Thoracic aorta (tissue), 2 donors: Measurements from ENCODE around the gene ASPN. TPM values are rescaled to one million over a fixed set of nuclear protein-coding genes. Genes with fewer than 3 reads are reported as not detected.
"Not testable (repeated sequence)": the region's sequence is repeated elsewhere in the genome, so short reads cannot be mapped to it uniquely, and the experiment has no call there.

ENCODE experiments used
- ATAC-seq: fragments of 150-250 bp; one replicate; pipeline ENCODE4 v1.8.0; 2017; ENCODE audit warnings: low read depth; ENCODE audit not compliant: insufficient number of reproducible peaks, low FRiP score
- DNase-seq: peaks from one replicate; pipeline ENCODE4 v3.0.0-alpha.2; 2020; ENCODE audit warnings: low spot score
- H3K27ac ChIP-seq, 2 donors: fragments of 200-600 bp; sonication (generic); 1 replicate in 1 of 2; 2 replicates in 1 of 2; pipeline ENCODE4 v1.5.1; 2016; ENCODE audit warnings: mild to moderate bottlenecking in 2 of 2, moderate library complexity in 2 of 2
- H3K27me3 ChIP-seq: fragments of 200-600 bp; sonication (generic); replicated peaks from 2 replicates; pipeline ENCODE4 v1.6.0; 2016; ENCODE audit warnings: mild to moderate bottlenecking; ENCODE audit not compliant: insufficient read depth
- H3K36me3 ChIP-seq: fragments of 200-600 bp; sonication (generic); one replicate; pipeline ENCODE4 v1.5.1; 2016
- H3K4me1 ChIP-seq, 2 donors: fragments of 200-600 bp; sonication (generic); 1 replicate in 1 of 2; 2 replicates in 1 of 2; pipeline versions ENCODE4 v1.5.1 to v1.6.0; 2016; ENCODE audit warnings: low read depth in 2 of 2, mild to moderate bottlenecking in 1 of 2; ENCODE audit not compliant: control insufficient read depth in 1 of 2
- H3K4me3 ChIP-seq: fragments of 200-600 bp; sonication (generic); 2 replicates; pipeline ENCODE4 v1.5.1; 2016; ENCODE audit warnings: mild to moderate bottlenecking
- H3K9me3 ChIP-seq: fragments of 200-600 bp; sonication (generic); 2 replicates; pipeline ENCODE4 v1.5.1; 2016
- CTCF ChIP-seq: fragments of 200-600 bp; sonication (generic); IDR thresholded peaks from one replicate; pipeline ENCODE4 v1.5.1; 2019; ENCODE audit warnings: antibody characterized with exemption
- total RNA-seq, 2 donors: library from RNA; depleted of rRNA; stranded (reverse); fragments of >200 nt; gene quantifications; one replicate each; pipeline versions ENCODE4 v1.1.0 to v1.2.3, GENCODE V29; 2016

ASPN gene
- total RNA-seq, 2 donors from 2014 or later: 110 to 122 TPM

GRCh38 chr9:92425474-92425873 lies 56.8 kb downstream of the ASPN start:
- Histone ChIP-seq H3K27me3 (no peaks in the 10 kb centered on the region), H3K4me1 (peaks cover 7 to 45% of the 10 kb centered on the region in 2 donors), H3K9me3 (no peaks in the 10 kb centered on the region), H3K36me3 (no peaks in the 10 kb centered on the region), H3K27ac (peak overlapping the region; percentile 37 to 65), H3K4me3 (no peak overlapping the region)
- DNase-seq (no peak), ATAC-seq (no peak)
- no peak for TF ChIP-seq CTCF

- Histone ChIP-seq H3K36me3 (no peaks in the 10 kb centered on the region), H3K4me1 (peaks cover 7 to 46% of the 10 kb centered on the region in 2 donors), H3K27ac (peak within 1 kb of the TSS; percentile 37 to 65), H3K27me3 (no peaks in the 10 kb centered on the region), H3K9me3 (no peaks in the 10 kb centered on the region), H3K4me3 (peak within 1 kb of the TSS; percentile 71)
- no peak for TF ChIP-seq CTCF
- no peak for ATAC-seq
- DNase-seq: no peak
Observed at GRCh38 chr9:92424340-92424739, 58.0 kb downstream of the ASPN start, which contains the start of gene OMD. Gene OMD, minus strand, starts transcription at chr9:92424471. Its CDS starts 6,913 bp downstream, at chr9:92417558.

GRCh38 chr9:92423612-92424011 lies 58.7 kb downstream of the ASPN start:
- no peaks in the 10 kb centered on the region for H3K27me3 ChIP-seq
- TF ChIP-seq CTCF: no peak
- H3K36me3 ChIP-seq: no peaks in the 10 kb centered on the region
- no peaks in the 10 kb centered on the region for H3K9me3 ChIP-seq
- peak overlapping the region; percentile 71 for H3K4me3 ChIP-seq
- ATAC-seq: no peak
- peak overlapping the region; percentile 37 to 65 for H3K27ac ChIP-seq
- DNase-seq: no peak
- peaks cover 7 to 50% of the 10 kb centered on the region in 2 donors for H3K4me1 ChIP-seq

GRCh38 chr9:92422611-92423338 lies 59.5 kb downstream of the ASPN start:
- DNase-seq: no peak
- Histone ChIP-seq H3K27ac (peak overlapping the region in 1 of 2 donors; percentile 37), H3K9me3 (no peaks in the 10 kb centered on the region), H3K4me3 (peak overlapping the region; percentile 71), H3K27me3 (no peaks in the 10 kb centered on the region), H3K4me1 (peaks cover 7 to 56% of the 10 kb centered on the region in 2 donors), H3K36me3 (no peaks in the 10 kb centered on the region)
- no peak for ATAC-seq
- TF ChIP-seq CTCF: no peak

- H3K4me3 ChIP-seq: no peak overlapping the region
- H3K27ac ChIP-seq: no peak overlapping the region
Observed at GRCh38 chr9:92414566-92414965, 67.7 kb downstream of the ASPN start.

GRCh38 chr9:92411157-92411556 lies 71.1 kb downstream of the ASPN start:
- not testable (repeated sequence) for ATAC-seq, H3K27ac ChIP-seq, H3K36me3 ChIP-seq, H3K9me3 ChIP-seq, DNase-seq, H3K4me3 ChIP-seq, H3K27me3 ChIP-seq
- peaks cover 10 to 19% of the 10 kb centered on the region in 2 donors for H3K4me1 ChIP-seq

More at GRCh38 chr9:92414566-92414965, 67.7 kb downstream of the ASPN start:
- no peaks in the 10 kb centered on the region for H3K27me3 ChIP-seq
- H3K4me1 ChIP-seq: peaks cover 0 to 11% of the 10 kb centered on the region in 2 donors
- no peak for TF ChIP-seq CTCF
- ATAC-seq (no peak), DNase-seq (no peak)
- H3K9me3 ChIP-seq: no peaks in the 10 kb centered on the region
- no peaks in the 10 kb centered on the region for H3K36me3 ChIP-seq
